Liver (tissue), 3 donors: Measurements from ENCODE around the gene ZC3H13.

Experiments used
- ATF3 ChIP-seq: IDR thresholded peaks from 2 replicates; pipeline ENCODE4 v1.6.1; 2016; ENCODE audit warnings: antibody characterized with exemption
- CTCF ChIP-seq: fragments of 150-350 bp; IDR thresholded peaks from 2 replicates; pipeline ENCODE4 v1.5.1; 2017; ENCODE audit warnings: improper control_type of control experiment, low read depth, low read length; ENCODE audit not compliant: missing input control
- FOXA1 ChIP-seq: IDR thresholded peaks from 2 replicates; pipeline ENCODE4 v1.6.1; 2016; ENCODE audit warnings: antibody characterized with exemption
- GABPA ChIP-seq, 2 donors: IDR thresholded peaks in 1 of 2; conservative IDR thresholded peaks in 1 of 2; 2 replicates each; pipeline ENCODE4 v1.6.1; 2016; ENCODE audit warnings: antibody characterized with exemption in 2 of 2, mild to moderate bottlenecking in 1 of 2, moderate library complexity in 1 of 2
- SP1 ChIP-seq: IDR thresholded peaks from 2 replicates; pipeline ENCODE4 v1.6.1; 2018; ENCODE audit warnings: antibody characterized with exemption, mild to moderate bottlenecking
- TAF1 ChIP-seq: conservative IDR thresholded peaks from 2 replicates; pipeline ENCODE4 v1.6.1; 2016; ENCODE audit warnings: antibody characterized with exemption, mild to moderate bottlenecking
- YY1 ChIP-seq: IDR thresholded peaks from 2 replicates; pipeline ENCODE4 v1.6.1; 2016; ENCODE audit warnings: antibody characterized with exemption, mild to moderate bottlenecking
- TF ChIP-seq, protein P1 (sequence below): IDR thresholded peaks from 2 replicates; pipeline ENCODE4 v1.6.1; 2016; ENCODE audit warnings: antibody characterized with exemption, mild to moderate bottlenecking
- donor health status: healthy.
- donor health status: healthy.

DNA sequence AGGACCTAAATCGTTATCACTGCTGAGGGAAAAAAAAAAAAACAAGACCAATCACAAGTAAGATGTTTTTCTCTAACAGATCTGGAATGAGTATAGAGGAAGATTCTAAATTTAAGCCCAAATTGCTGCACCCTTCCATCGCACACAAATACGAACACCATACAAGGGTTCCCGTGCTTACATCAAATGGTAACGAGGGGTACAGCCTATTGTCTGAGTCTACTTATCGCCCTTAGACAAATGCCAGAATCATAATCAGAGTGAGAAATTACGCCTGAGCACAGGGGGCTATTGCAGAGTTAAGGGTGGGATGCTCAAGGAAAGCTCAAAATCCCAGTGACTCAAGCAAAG, 603 bp downstream of the ZC3H13 start:
- no peak for TF ChIP-seq ATF3
- no peak for TF ChIP-seq CTCF
- TF ChIP-seq FOXA1: no peak
- TF ChIP-seq, protein P1, sequence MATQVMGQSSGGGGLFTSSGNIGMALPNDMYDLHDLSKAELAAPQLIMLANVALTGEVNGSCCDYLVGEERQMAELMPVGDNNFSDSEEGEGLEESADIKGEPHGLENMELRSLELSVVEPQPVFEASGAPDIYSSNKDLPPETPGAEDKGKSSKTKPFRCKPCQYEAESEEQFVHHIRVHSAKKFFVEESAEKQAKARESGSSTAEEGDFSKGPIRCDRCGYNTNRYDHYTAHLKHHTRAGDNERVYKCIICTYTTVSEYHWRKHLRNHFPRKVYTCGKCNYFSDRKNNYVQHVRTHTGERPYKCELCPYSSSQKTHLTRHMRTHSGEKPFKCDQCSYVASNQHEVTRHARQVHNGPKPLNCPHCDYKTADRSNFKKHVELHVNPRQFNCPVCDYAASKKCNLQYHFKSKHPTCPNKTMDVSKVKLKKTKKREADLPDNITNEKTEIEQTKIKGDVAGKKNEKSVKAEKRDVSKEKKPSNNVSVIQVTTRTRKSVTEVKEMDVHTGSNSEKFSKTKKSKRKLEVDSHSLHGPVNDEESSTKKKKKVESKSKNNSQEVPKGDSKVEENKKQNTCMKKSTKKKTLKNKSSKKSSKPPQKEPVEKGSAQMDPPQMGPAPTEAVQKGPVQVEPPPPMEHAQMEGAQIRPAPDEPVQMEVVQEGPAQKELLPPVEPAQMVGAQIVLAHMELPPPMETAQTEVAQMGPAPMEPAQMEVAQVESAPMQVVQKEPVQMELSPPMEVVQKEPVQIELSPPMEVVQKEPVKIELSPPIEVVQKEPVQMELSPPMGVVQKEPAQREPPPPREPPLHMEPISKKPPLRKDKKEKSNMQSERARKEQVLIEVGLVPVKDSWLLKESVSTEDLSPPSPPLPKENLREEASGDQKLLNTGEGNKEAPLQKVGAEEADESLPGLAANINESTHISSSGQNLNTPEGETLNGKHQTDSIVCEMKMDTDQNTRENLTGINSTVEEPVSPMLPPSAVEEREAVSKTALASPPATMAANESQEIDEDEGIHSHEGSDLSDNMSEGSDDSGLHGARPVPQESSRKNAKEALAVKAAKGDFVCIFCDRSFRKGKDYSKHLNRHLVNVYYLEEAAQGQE: no peak
- no peak for TF ChIP-seq SP1
- no peak for TF ChIP-seq TAF1
- TF ChIP-seq GABPA (IDR thresholded peaks at IDR 0.05 in 1 of 2, conservative IDR thresholded peaks at IDR 0.05 in 1 of 2): no peak
- no peak for TF ChIP-seq YY1
